ENCODE measurements around the gene ABCC4.

DNA sequence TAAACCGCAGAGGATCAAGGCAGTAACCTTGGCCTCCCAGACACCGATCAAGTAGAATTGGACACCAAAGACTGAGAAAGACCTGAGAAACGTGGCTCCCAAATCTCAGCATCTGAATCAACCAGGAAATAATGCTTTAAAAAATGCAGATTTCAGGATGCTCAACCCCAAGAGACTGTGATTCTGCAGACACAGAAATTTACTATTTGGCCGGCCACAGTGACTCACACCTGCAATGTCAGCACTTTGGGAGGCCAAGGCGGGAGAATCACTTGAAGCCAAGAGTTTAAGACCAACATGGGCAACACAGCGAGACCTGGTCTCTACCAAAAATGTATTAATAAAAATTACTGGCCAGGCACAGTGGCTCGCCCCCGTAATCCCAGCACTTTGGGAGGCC lies 6.2 kb downstream of the ABCC4 start:
- TF ChIP-seq, protein P1, sequence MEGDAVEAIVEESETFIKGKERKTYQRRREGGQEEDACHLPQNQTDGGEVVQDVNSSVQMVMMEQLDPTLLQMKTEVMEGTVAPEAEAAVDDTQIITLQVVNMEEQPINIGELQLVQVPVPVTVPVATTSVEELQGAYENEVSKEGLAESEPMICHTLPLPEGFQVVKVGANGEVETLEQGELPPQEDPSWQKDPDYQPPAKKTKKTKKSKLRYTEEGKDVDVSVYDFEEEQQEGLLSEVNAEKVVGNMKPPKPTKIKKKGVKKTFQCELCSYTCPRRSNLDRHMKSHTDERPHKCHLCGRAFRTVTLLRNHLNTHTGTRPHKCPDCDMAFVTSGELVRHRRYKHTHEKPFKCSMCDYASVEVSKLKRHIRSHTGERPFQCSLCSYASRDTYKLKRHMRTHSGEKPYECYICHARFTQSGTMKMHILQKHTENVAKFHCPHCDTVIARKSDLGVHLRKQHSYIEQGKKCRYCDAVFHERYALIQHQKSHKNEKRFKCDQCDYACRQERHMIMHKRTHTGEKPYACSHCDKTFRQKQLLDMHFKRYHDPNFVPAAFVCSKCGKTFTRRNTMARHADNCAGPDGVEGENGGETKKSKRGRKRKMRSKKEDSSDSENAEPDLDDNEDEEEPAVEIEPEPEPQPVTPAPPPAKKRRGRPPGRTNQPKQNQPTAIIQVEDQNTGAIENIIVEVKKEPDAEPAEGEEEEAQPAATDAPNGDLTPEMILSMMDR (tag by site-specific recombination; IDR thresholded peaks at IDR 0.05): no peak
- TF ChIP-seq ZNF394 (tag by site-specific recombination; IDR thresholded peaks at IDR 0.05; ENCODE audit: borderline replicate concordance) (no peak), YY1 (tag by site-specific recombination; IDR thresholded peaks at IDR 0.05) (no peak), ZNF266 (tag by site-specific recombination; IDR thresholded peaks at IDR 0.05; ENCODE audit: low read depth) (no peak), ZNF792 (tag by site-specific recombination; IDR thresholded peaks at IDR 0.05) (no peak), OVOL3 (tag by site-specific recombination; IDR thresholded peaks at IDR 0.05) (no peak), ZNF24 (tag by site-specific recombination; IDR thresholded peaks at IDR 0.05) (no peak), MEIS1 (CRISPR knock-in tag; IDR thresholded peaks at IDR 0.05; ENCODE audit: borderline replicate concordance) (no peak)
- TF ChIP-seq, protein P2, sequence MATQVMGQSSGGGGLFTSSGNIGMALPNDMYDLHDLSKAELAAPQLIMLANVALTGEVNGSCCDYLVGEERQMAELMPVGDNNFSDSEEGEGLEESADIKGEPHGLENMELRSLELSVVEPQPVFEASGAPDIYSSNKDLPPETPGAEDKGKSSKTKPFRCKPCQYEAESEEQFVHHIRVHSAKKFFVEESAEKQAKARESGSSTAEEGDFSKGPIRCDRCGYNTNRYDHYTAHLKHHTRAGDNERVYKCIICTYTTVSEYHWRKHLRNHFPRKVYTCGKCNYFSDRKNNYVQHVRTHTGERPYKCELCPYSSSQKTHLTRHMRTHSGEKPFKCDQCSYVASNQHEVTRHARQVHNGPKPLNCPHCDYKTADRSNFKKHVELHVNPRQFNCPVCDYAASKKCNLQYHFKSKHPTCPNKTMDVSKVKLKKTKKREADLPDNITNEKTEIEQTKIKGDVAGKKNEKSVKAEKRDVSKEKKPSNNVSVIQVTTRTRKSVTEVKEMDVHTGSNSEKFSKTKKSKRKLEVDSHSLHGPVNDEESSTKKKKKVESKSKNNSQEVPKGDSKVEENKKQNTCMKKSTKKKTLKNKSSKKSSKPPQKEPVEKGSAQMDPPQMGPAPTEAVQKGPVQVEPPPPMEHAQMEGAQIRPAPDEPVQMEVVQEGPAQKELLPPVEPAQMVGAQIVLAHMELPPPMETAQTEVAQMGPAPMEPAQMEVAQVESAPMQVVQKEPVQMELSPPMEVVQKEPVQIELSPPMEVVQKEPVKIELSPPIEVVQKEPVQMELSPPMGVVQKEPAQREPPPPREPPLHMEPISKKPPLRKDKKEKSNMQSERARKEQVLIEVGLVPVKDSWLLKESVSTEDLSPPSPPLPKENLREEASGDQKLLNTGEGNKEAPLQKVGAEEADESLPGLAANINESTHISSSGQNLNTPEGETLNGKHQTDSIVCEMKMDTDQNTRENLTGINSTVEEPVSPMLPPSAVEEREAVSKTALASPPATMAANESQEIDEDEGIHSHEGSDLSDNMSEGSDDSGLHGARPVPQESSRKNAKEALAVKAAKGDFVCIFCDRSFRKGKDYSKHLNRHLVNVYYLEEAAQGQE (tag by site-specific recombination; IDR thresholded peaks at IDR 0.05): no peak
